Sigmoid colon (tissue), 4 donors: ENCODE measurements around the gene ERP44.

Experiments used
- EP300 ChIP-seq, 4 donors: sonication (generic); formaldehyde crosslinking; IDR thresholded peaks; one replicate each; pipeline ENCODE4 v1.6.1; 2017; ENCODE audit warnings: antibody characterized with exemption in 4 of 4
- POLR2A ChIP-seq, 2 donors: fragments of 450-650 bp; IDR thresholded peaks; one replicate each; pipeline ENCODE4 v1.6.1; 2016; ENCODE audit warnings: antibody characterized with exemption in 2 of 2, mild to moderate bottlenecking in 2 of 2, moderate library complexity in 2 of 2
- POLR2AphosphoS5 ChIP-seq, 4 donors: sonication (generic); formaldehyde crosslinking; IDR thresholded peaks; one replicate each; pipeline ENCODE4 v1.6.1; 2017; ENCODE audit warnings: antibody characterized with exemption in 4 of 4
- TF ChIP-seq, protein P1 (sequence below), 4 experiments: fragments of 450-650 bp in 3 of 4; fragments of 200-600 bp in 1 of 4; IDR thresholded peaks; one replicate each; pipeline ENCODE4 v1.5.1; 2016 to 2019; ENCODE audit warnings: antibody characterized with exemption in 4 of 4, mild to moderate bottlenecking in 3 of 4, moderate library complexity in 2 of 4

GRCh38 chr9:100126423-100126822 lies 27.6 kb upstream of the ERP44 start:
- TF ChIP-seq, protein P1, sequence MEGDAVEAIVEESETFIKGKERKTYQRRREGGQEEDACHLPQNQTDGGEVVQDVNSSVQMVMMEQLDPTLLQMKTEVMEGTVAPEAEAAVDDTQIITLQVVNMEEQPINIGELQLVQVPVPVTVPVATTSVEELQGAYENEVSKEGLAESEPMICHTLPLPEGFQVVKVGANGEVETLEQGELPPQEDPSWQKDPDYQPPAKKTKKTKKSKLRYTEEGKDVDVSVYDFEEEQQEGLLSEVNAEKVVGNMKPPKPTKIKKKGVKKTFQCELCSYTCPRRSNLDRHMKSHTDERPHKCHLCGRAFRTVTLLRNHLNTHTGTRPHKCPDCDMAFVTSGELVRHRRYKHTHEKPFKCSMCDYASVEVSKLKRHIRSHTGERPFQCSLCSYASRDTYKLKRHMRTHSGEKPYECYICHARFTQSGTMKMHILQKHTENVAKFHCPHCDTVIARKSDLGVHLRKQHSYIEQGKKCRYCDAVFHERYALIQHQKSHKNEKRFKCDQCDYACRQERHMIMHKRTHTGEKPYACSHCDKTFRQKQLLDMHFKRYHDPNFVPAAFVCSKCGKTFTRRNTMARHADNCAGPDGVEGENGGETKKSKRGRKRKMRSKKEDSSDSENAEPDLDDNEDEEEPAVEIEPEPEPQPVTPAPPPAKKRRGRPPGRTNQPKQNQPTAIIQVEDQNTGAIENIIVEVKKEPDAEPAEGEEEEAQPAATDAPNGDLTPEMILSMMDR (IDR thresholded peaks at IDR 0.05), result no peak
- no peak for TF ChIP-seq POLR2AphosphoS5 (IDR thresholded peaks at IDR 0.05)
- TF ChIP-seq POLR2A (IDR thresholded peaks at IDR 0.05), result no peak
- no peak for TF ChIP-seq EP300 (IDR thresholded peaks at IDR 0.05)
